IPS-20b (cell line): ENCODE results near the gene STARD3NL.
"Not testable (repeated sequence)": the region's sequence is repeated elsewhere in the genome, so short reads cannot be mapped to it uniquely, and the experiment has no call there.

Experiments
- H3K27ac ChIP-seq: one replicate; pipeline ENCODE4 v1.5.1; 2013; ENCODE audit warnings: low read length
- H3K27me3 ChIP-seq: 2 replicates; pipeline ENCODE4 v1.6.1; 2013; ENCODE audit warnings: mild to moderate bottlenecking, low read length, inconsistent platforms; ENCODE audit not compliant: insufficient read depth
- H3K36me3 ChIP-seq: 2 replicates; pipeline ENCODE4 v1.6.1; 2013; ENCODE audit warnings: low read depth, mild to moderate bottlenecking, inconsistent platforms, low read length, moderate library complexity; ENCODE audit not compliant: insufficient read depth
- H3K4me1 ChIP-seq: 2 replicates; pipeline ENCODE4 v1.6.1; 2013; ENCODE audit warnings: mild to moderate bottlenecking, control low read depth, inconsistent platforms, low read length, moderate library complexity; ENCODE audit not compliant: insufficient read depth
- H3K4me3 ChIP-seq: 2 replicates; pipeline ENCODE4 v1.5.1; 2013; ENCODE audit warnings: mild to moderate bottlenecking, low read length, inconsistent platforms
- H3K9ac ChIP-seq: 2 replicates; pipeline ENCODE4 v1.6.1; 2013; ENCODE audit warnings: low read depth, mild to moderate bottlenecking, inconsistent platforms, low read length, moderate library complexity
- H3K9me3 ChIP-seq: 2 replicates; pipeline ENCODE4 v1.6.1; 2013; ENCODE audit warnings: mild to moderate bottlenecking, low read depth, low read length, inconsistent platforms; ENCODE audit not compliant: insufficient read depth

Gene STARD3NL

DNA sequence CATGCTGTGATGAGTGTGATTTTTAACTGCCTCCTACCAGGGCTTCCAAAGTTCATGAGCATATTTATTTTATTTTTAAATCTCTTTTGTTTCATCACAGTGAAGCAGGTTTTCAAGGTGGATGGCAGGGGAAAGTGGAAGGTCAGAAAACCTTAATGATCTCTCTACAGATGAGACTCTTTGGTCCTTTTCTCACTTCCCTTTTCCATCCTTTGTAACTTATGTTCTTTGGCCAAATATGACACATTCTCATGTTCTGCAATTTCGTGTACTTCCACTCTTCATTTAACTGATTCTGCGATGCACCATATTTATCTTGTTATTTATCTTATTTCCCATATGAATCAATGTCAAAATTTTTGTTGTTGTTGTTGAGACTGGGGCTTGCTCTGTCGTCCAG, 71.8 kb downstream of the STARD3NL start:
- not testable (repeated sequence) for H3K4me1 ChIP-seq, H3K36me3 ChIP-seq, H3K9me3 ChIP-seq, H3K9ac ChIP-seq, H3K27ac ChIP-seq, H3K4me3 ChIP-seq, H3K27me3 ChIP-seq

GRCh38 chr7:38257350-38257677, 79.3 kb downstream of the STARD3NL start:
- Histone ChIP-seq H3K4me1 (no peaks in the 10 kb centered on the region), H3K36me3 (no peaks in the 10 kb centered on the region), H3K4me3 (no peak overlapping the region), H3K27me3 (no peaks in the 10 kb centered on the region), H3K9me3 (no peaks in the 10 kb centered on the region), H3K9ac (no peak overlapping the region), H3K27ac (no peak overlapping the region)

DNA sequence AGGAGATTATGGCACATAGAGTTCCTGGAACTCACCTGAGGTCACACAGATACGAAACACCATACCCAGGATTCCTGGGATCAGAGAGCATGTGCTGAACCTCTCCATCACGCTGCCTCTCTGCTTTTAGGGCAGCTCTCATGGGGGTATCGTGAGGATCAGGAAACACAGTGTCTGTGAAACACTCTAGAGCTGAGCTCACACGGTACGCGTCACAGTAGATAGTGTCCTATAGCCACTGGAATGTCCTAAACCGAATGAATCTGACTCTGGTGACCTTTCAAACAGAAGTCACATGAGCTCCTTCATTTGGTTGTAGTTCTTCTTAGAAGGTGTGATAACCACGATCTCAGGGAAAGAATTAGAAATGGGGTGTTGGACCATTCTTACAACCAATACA, 81.1 kb downstream of the STARD3NL start:
- not testable (repeated sequence) for H3K4me3 ChIP-seq, H3K36me3 ChIP-seq, H3K27ac ChIP-seq, H3K9me3 ChIP-seq, H3K9ac ChIP-seq, H3K27me3 ChIP-seq, H3K4me1 ChIP-seq

DNA sequence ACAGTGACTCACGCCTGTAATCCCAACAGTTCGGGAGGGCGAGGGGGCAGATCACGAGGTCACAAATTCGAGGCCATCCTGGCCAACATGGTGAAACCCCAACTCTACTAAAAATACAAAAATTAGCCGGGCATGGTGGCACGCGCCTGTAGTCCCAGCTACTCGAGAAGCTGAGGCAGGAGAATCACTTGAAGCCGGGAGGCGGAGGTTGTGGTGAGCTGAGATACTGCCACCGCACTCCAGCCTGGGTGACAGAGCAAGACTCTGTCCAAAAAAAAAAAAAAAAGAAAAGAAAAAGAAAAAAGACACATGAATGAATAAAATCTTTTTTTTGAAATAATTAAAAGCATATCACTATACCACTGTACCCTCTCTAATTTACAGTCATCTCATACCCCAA, 83.6 kb downstream of the STARD3NL start:
- not testable (repeated sequence) for H3K27me3 ChIP-seq, H3K36me3 ChIP-seq, H3K4me1 ChIP-seq, H3K9ac ChIP-seq, H3K9me3 ChIP-seq, H3K27ac ChIP-seq, H3K4me3 ChIP-seq

DNA sequence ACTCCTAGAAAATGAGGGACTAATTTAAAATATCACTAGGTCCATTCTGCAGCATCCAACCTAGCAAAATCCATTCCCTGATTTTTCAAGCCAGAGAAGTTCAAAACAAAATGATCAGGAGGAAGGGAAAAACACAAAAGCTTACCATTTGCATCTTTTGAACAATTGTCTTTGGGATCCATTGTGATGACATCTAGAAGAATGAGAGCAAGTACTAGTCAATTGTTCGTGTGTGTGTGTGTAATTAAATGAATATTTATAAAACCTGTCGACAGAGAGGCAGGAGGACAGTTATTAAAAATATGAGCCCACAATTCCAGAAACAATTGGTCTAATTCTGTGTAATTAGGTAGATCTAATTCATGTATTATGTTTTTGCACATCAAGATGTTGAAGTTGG, 84.0 kb downstream of the STARD3NL start:
- not testable (repeated sequence) for H3K27ac ChIP-seq, H3K4me1 ChIP-seq, H3K9ac ChIP-seq, H3K27me3 ChIP-seq, H3K4me3 ChIP-seq, H3K36me3 ChIP-seq, H3K9me3 ChIP-seq

GRCh38 chr7:38262545-38262944, 84.5 kb downstream of the STARD3NL start:
- Histone ChIP-seq H3K27ac (no peak overlapping the region), H3K4me1 (no peaks in the 10 kb centered on the region), H3K4me3 (no peak overlapping the region), H3K9me3 (no peaks in the 10 kb centered on the region), H3K9ac (no peak overlapping the region), H3K36me3 (no peaks in the 10 kb centered on the region), H3K27me3 (no peaks in the 10 kb centered on the region)

GRCh38 chr7:38263274-38263673, 85.2 kb downstream of the STARD3NL start:
- not testable (repeated sequence) for H3K27ac ChIP-seq, H3K36me3 ChIP-seq, H3K9me3 ChIP-seq, H3K4me3 ChIP-seq, H3K4me1 ChIP-seq, H3K9ac ChIP-seq, H3K27me3 ChIP-seq

DNA sequence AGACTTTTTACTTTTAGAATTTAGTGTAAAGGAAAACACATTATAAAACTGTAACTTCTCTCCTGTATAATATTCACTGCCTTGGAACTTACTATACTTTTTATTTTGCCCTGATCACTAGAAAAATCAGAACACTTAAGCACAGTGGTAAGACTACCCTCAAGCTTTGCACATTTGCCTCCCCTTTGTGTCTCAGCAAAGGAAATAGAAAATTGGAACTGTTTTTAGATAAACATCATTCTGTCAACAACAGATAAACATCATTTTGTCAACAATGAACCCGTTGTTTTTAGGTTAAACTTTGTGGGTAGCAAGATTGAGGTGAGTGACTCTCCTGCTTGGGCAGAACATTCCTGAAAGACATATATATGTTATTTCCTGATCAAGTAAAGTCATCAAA, 86.6 kb downstream of the STARD3NL start:
- H3K27ac ChIP-seq, H3K27me3 ChIP-seq, H3K36me3 ChIP-seq, H3K9ac ChIP-seq, H3K4me3 ChIP-seq, H3K9me3 ChIP-seq, H3K4me1 ChIP-seq: not testable (repeated sequence)

DNA sequence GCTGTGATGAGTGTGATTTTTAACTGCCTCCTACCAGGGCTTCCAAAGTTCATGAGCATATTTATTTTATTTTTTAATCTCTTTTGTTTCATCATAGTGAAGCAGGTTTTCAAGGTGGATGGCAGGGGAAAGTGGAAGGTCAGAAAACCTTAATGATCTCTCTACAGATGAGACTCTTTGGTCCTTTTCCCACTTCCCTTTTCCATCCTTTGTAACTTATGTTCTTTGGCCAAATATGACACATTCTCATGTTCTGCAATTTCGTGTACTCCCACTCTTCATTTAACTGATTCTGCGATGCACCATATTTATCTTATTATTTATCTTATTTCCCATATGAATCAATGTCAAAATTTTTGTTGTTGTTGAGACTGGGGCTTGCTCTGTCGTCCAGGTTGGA, 87.9 kb downstream of the STARD3NL start:
- not testable (repeated sequence) for H3K4me1 ChIP-seq, H3K9ac ChIP-seq, H3K27ac ChIP-seq, H3K36me3 ChIP-seq, H3K4me3 ChIP-seq, H3K9me3 ChIP-seq, H3K27me3 ChIP-seq

GRCh38 chr7:38269704-38270346, 91.8 kb downstream of the STARD3NL start:
- not testable (repeated sequence) for H3K27me3 ChIP-seq, H3K9ac ChIP-seq, H3K9me3 ChIP-seq, H3K27ac ChIP-seq, H3K4me3 ChIP-seq, H3K4me1 ChIP-seq, H3K36me3 ChIP-seq

DNA sequence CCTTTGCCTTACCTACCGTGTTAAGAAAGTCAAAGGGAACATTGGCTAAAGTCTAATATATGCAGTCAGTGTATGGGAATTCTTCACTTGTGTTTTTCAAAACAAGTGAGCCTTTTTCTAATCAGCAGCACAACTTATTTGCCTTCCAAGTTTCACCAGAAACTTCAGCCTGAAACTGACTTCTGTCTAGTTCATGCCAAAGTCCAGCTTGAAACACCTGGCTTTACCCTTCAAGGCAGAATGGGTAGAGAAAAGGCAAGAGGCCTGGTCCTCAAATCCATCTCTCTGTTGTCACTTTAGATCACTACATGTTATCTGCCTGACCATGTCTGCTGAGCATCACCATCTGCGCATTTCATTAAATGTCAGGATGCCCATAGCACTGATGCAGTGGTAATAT, 92.4 kb downstream of the STARD3NL start:
- not testable (repeated sequence) for H3K4me3 ChIP-seq, H3K27ac ChIP-seq, H3K36me3 ChIP-seq, H3K4me1 ChIP-seq, H3K9me3 ChIP-seq, H3K27me3 ChIP-seq, H3K9ac ChIP-seq

- H3K27ac ChIP-seq: no peak within 1 kb of the TSS
These were observed 95.4 kb downstream of the STARD3NL start, which contains the start of gene TARP for GRCh38 chr7:38273286-38273995. TSS of gene TARP (minus strand) at chr7:38273636.

More at GRCh38 chr7:38273286-38273995, 95.4 kb downstream of the STARD3NL start, which contains the start of gene TARP:
- H3K9ac ChIP-seq: no peak within 1 kb of the TSS
- no peaks in the 10 kb centered on the region for H3K36me3 ChIP-seq
- H3K9me3 ChIP-seq: no peaks in the 10 kb centered on the region
- H3K27me3 ChIP-seq: no peaks in the 10 kb centered on the region
- no peak within 1 kb of the TSS for H3K4me3 ChIP-seq
- peaks cover 6% of the 10 kb centered on the region; the same call in 1 of the 2 replicates for H3K4me1 ChIP-seq
